GM19025 (cell line): ENCODE results near the gene ADD1.
A peak's percentile ranks its signal among the peaks of the same experiment; 100 is the strongest.
"Not testable (repeated sequence)": the region's sequence is repeated elsewhere in the genome, so short reads cannot be mapped to it uniquely, and the experiment has no call there.

Source experiments
- ATAC-seq: cut with Tn5 transposase; IDR thresholded peaks from one replicate; pipeline ENCODE4 v1.9.1; 2021; ENCODE audit warnings: mild to moderate bottlenecking, low read depth, moderate library complexity; ENCODE audit not compliant: unreplicated experiment

Gene ADD1

DNA sequence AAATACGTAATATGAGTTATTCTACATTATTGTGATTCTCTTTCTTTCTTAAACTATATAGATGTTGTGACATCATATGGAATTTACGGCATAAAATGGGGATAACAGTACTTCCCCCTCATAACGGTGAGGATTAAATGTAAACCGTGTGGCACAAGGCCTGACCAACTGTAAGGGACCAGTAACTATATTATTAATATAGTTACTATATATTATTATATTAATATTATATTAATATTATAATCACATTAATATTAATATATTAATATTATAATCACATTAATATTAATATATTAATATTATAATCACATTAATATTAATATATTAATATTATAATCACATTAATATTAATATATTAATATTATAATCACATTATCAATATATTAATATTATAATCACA is 116.8 kb downstream of the ADD1 start:
- not testable (repeated sequence) for ATAC-seq

DNA sequence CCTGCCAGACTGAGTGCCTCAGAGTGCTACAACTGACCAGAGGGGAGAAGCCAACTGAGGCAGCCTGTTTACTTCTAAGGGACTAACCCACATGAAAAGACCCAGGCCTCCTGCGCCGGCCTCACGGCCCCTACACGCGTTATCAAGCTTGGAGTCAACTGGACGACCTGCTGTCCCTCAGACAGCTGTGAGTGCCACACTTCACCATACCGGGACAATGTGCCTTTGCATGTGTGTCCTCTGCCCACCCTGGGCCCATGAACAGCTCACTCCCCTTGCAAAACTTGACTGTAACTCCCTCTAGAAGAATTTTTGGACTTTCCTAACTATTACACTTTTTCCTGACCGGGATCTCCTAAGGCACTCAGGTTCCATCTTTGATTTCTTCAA is 117.8 kb downstream of the ADD1 start:
- ATAC-seq: no peak

DNA sequence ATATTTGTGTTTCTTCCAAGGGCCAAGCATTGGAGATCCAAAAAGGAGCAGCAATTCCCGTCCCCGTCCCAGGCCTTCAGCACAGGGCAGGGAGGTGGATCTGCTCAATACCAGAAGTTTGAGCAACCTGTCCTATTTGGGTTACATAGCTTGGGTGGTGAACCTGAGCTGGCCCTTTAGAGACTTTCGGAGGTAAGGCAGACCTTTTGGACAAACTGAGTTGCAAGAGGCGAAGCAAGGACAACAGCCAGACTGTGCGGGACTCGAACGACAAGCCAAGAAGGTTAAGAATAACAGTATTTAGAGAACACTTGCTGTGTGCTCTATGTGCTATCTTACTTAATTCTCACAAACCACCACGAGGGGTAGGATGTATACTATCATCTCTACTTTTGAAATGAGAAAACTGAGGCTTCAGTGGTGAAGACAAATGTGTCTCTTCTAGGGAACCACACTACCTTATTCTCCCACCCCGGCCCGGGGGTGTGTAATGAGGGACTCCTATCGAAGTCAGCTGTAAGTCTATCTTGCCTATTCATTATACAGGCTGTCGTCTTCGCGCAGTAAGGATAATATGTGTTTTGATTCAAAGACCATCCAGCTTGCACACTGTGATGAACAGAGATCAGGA is 118.3 kb downstream of the ADD1 start:
- no peak for ATAC-seq

DNA sequence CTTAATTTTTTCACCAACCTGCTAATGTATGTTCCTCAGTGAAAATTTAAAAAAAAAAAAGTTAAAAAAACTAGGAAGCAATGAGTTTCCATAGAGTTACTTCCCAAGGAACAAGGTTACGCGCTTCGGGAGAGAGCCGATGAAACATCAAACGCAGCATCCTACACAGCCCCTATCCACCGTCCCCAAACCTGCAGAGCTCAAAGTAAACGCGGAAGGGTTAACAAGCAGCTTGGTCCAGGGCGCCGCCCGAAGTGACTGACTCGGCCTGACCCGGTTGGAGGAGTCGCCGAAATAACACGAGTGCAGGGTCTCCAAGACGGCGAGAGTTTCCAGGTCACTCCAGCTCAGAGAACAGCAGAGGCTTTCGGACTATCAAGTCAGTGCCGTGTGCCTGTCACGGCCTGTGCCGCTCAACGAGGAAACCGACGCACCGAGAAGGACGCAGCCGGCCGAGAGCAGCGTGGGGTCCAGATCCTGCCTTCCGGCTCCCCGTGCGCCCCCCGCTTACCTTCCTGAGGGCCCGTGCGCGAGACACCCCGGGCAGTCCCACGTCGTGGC is 119.0 kb downstream of the ADD1 start:
- peak; percentile 19 for ATAC-seq

DNA sequence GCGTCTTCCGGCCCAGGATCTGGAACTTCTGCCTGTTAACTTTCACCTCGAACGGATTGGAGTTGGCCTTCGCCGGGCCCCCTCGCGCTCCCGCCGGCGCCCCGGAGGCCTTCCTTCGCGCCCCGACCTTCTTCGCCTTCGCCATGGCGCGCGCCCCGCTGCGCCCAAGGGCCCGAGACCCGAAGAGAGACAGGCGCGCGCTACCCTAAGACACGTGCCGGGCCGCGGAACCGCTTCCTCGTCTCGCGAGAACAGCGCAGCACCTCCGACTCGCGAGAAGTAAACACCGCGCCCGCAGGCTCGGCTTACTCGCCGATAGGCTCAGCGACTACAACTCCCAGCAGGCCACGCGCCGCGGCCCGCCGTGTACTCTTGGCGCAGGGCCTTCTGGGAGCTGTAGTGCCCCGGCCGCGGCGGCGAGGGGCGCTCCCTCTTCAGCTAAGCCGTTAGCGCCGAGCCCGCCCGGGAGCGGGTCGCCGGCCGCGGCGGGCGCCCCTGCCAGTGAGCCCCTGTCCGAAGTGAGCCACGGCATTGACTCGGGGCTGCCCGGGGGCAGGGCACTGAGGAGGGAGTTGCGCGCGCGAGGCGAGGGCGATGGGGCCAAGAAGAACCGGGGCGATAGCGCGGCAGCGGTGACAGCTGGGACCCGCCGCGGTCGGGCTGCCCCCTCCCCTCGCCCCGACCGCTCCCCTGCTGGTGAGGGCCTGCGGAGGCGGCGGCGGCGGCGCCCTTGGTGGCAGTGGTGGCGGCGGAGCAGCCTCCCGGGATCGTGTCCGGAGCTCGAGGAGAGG is 119.7 kb downstream of the ADD1 start, which contains the start of the genes GRK4 and NOP14:
TSS of gene GRK4 (plus strand) at position 397 of the 791 bp plus-strand sequence. CDS start 500 bp downstream, outside the sequence.
TSS of gene NOP14 (minus strand) at position 232 of the 791 bp plus-strand sequence. CDS start at position 145, 87 bp downstream.
- ATAC-seq: peak; percentile 91

DNA sequence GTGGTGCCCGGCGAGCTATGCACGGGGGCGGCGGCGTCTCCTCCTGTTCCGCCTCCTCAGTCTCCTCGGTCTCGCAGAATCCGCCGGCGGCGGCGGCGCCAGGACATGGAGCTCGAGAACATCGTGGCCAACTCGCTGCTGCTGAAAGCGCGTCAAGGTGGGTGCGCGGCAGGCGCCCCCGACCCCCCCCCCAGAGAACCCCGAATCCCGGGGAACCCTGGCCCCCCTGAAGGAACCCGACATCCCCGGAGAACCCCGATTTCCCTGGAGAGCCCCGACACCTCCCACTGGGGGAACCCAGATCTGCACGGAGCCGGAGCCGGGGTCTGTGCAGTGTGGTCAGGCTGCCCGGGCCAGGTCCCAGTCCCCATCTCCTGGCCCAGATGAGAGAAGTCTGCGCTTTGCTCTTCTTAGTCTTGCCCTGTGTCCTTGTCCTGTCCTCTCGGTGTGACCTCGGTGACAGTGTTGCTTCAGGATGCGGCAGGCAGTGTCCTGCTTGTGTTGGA is 120.4 kb downstream of the ADD1 start:
- ATAC-seq: peak; percentile 31

DNA sequence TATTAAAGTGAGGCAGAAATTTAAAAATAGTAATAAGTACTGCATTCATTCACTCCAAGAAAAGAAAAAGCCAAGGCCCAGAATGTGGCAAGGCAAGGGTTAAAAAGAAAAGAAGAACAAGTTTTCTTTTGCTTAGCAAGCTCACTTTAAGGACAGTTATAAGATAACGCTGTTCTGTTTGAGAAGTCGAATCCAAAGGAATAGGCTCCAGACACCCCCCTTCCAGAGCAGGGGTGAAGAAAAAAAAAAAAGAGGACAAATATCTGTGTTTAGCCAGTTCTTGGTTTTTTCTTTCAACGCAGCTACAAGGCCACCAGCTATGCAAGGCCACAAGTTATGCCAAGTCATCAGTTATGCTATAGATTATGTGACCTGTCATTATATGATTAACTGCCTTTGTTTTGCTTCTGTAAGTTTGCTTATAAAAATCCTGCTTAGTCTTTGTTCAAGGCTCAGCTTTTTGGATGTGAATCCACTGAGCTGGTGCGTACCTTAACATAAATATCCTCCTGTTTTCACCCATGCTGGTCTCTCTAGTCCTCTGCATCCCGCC is 121.1 kb downstream of the ADD1 start:
- no peak for ATAC-seq

DNA sequence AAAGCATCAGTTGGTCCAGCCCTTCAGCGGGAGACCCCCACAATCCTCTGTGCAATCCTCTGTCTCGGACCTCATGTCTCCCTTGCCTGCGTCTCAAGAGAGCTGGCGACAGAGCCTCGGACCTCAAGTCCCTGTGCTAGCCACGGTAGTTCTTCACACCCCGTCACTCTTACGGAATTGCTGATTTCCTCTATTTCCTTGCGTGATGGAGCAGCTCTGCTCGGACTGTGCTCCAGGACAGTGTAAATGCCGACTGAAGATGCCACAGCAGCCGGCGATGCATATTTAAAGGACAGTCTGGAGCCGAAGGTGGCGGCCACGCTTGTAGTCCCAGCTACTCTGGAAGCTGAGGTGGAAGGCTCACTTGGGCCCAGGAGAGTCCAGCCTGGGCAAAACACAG is 121.6 kb downstream of the ADD1 start:
- ATAC-seq: no peak

DNA sequence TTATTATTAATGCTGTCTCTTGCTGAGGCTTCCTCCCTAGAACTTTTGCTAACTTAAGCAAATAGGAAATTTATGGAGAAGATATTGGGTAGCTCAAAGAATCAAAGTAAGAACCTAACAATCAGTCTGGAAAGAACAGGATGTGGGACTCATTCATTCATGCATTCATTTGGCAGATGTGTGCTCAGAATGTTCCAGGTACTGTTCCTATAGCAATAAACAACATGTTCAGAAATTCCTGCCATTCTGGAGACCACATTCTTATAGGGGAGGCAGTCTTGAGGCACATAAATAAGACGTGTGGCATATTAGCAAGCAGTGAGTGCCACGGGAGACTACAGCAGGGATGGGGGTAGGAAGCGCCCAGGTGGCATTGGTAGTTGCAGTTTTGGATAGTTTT is 124.7 kb downstream of the ADD1 start:
- ATAC-seq: no peak

DNA sequence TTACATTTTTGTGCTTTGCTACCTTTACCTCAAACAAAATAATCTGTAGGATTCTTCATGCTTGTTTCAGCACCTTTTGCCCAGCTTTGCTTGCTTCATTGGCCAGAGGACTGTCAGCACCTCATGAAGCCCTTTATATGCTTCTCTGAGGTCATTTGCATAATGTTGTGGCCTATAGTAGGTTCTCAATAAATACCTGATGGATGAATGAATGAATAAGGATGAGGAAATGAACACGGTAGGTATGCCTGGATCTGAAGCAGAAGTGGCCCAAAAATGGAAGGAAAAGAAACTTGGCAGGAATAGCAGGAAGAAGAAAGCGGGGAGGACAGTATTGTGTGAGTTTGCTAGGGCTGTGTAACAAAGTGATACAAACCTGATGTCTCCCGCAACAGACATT is 127.6 kb downstream of the ADD1 start:
- ATAC-seq: no peak

DNA sequence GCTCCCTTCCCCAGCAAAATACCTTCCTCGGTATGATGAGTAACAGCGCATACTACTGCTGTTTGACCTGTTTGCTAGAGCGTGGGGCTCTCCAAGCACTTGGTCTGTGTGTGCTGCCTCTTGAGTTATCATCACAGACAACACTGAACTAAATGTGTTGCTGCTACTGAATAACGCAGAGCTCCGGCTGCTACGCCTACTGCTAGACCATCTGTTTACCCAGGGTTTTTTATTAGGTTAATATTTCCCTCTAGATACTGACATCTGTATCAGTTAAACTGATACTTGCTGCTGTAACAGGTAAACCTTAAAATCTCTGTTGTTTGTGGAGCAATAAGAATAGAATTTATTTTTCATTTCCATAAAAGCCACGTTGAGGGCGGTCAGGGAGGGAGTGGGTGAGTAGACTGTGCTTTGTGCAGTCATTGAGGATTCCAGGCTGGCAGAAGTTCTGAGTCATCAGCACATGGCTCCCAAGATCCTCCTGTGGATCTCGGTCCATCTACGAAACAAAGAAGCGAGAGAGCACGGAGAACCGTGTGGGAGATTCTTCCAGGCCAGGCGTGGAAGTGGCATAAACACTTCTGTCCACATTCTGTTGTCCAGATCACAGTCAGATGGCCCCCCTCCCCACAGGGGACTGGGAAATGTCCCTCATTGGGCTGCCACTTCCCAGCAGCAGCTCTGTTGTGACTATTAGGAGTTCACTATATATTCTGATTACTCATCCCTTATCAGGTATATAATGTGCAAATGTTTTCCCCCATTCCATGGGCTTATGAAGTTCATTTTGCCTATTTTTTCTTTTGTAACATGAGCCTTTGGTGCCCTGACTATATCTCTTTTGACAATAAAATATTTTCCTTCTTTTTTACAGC is 133.8 kb downstream of the ADD1 start:
- ATAC-seq: no peak
